Ovary (tissue), 3 donors: Measurements from ENCODE around the gene KRTAP10-2.

ENCODE experiments used
- CTCF ChIP-seq, 3 donors: fragments of 450-650 bp in 2 of 3; fragments of 200-600 bp in 1 of 3; IDR thresholded peaks; one replicate each; pipeline versions ENCODE4 v1.5.1 to v1.8.0; 2016 to 2022; ENCODE audit warnings: antibody characterized with exemption in 3 of 3, mild to moderate bottlenecking in 1 of 3
- POLR2A ChIP-seq: fragments of 450-650 bp; IDR thresholded peaks from one replicate; pipeline ENCODE4 v1.6.1; 2017; ENCODE audit warnings: antibody characterized with exemption, mild to moderate bottlenecking, moderate library complexity
- donor health status: DM: no; HTN: no; CAD: no.

GRCh38 chr21:44511219-44511937 lies 39.9 kb downstream of the KRTAP10-2 start:
- TF ChIP-seq POLR2A (no peak), CTCF (IDR thresholded peaks at IDR 0.05) (no peak)
